ENCODE results near the gene ATP5IF1. TPM values are rescaled to one million over a fixed set of nuclear protein-coding genes. Genes with fewer than 3 reads are reported as not detected.

ATP5IF1 gene
- total and polyA plus RNA-seq, 10 of the 15 experiments (the other 5 are each of a cell fraction or from before 2014, with no cell fraction given), result 253 to 1,210 (median 418) TPM

DNA sequence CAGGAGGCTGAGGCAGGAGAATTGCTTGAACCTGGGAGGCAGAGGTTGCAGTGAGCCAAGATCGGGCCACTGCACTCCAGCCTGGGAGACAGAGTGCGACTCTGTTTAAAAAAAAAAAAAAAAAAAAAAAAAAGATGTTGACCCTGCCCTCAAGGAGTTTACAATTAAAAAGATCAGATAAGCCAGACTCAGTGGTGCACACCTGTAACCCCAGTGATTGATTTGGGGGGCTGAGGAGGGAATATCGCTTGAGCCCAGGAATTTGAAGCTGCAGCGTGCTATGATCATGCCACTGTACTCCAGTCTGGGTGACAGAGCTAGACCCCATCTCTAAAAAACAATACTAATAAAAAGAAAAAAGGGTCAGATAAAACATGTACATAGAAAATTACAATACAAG is 21.8 kb downstream of the ATP5IF1 start:
- in situ Hi-C loops (cut with MboI), result no loop called here
- no peak for ATAC-seq
- no peak overlapping the region for H3K9ac ChIP-seq (ENCODE audit: control insufficient read depth, insufficient read depth, low read length)
- peaks cover 24% of the 10 kb centered on the region for H3K79me2 ChIP-seq (ENCODE audit: control insufficient read depth, insufficient read depth, low read length)
- H4K20me1 ChIP-seq (ENCODE audit: control insufficient read depth, insufficient read depth), result 0 out of 2 replicates have a peak, but pooled peaks cover 4% of the 10 kb centered on the region
- intact Hi-C loops (cut with micrococcal nuclease; ENCODE audit: unreplicated experiment), result no loop called here
- no peaks in the 10 kb centered on the region for H3K27me3 ChIP-seq (replicated peaks in 1 of 2; ENCODE audit: control insufficient read depth in 2 of 2, insufficient read depth in 2 of 2, low read length in 1 of 2)
- H3K9me3 ChIP-seq (replicated peaks; ENCODE audit: control insufficient read depth, insufficient read depth, low read length), result no peaks in the 10 kb centered on the region
- H3K27ac ChIP-seq (ENCODE audit: control insufficient read depth, insufficient read depth), result no peak overlapping the region
- ChIA-PET SMC1A (ENCODE audit: uncharacterized antibody, unreplicated experiment) (interaction anchor here (1.0 to 2.1 kb wide), 3 partner anchors 9 to 619 kb away, joined by 4 to 24 read pairs (median 5); no protein-coding TSS in a partner anchor), POLR2A (interaction anchor here (0.6 to 6.5 kb wide), 4 partner anchors 9 to 324 kb away, joined by 3 to 51 read pairs (median 5); partner anchors contain the start of gene ATP5IF1), CTCF (interaction anchor here (0.7 to 3.2 kb wide), 4 partner anchors 9 to 102 kb away, joined by 4 to 33 read pairs (median 4); no protein-coding TSS in a partner anchor), RAD21 (ENCODE audit: unreplicated experiment) (interaction anchor here (0.7 to 4.4 kb wide), 3 partner anchors 9 to 348 kb away, joined by 3 to 28 read pairs (median 6); no protein-coding TSS in a partner anchor)
- no peak overlapping the region for H3K4me3 ChIP-seq
- FAIRE-seq, result no peak
- no peak overlapping the region for H3K4me2 ChIP-seq (ENCODE audit: control insufficient read depth, insufficient read depth)
- WGBS (ENCODE audit: insufficient coverage, insufficient replicate concordance, low lambda C conversion rate, missing lambda C conversion rate), result 72% methylated on average over 3 of the region's 4 CpGs
- TF ChIP-seq YY1 (IDR thresholded peaks at IDR 0.05; ENCODE audit: low read depth, low read length) (no peak), ZZZ3 (IDR thresholded peaks at IDR 0.05; ENCODE audit: control insufficient read depth, insufficient read length, low read depth) (no peak), NRF1 (conservative IDR thresholded peaks at IDR 0.05; ENCODE audit: low read depth, low read length) (no peak), ZNF384 (IDR thresholded peaks at IDR 0.05; ENCODE audit: borderline replicate concordance, low read depth, low read length) (no peak), SMARCA5 (IDR thresholded peaks at IDR 0.05) (no peak), MYC (IDR thresholded peaks at IDR 0.05; ENCODE audit: insufficient read depth, insufficient read length, insufficient replicate concordance, low read length, severe bottlenecking) (no peak)
- TF ChIP-seq, protein P1, sequence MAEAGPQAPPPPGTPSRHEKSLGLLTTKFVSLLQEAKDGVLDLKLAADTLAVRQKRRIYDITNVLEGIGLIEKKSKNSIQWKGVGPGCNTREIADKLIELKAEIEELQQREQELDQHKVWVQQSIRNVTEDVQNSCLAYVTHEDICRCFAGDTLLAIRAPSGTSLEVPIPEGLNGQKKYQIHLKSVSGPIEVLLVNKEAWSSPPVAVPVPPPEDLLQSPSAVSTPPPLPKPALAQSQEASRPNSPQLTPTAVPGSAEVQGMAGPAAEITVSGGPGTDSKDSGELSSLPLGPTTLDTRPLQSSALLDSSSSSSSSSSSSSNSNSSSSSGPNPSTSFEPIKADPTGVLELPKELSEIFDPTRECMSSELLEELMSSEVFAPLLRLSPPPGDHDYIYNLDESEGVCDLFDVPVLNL (IDR thresholded peaks at IDR 0.05; ENCODE audit: low read depth, low read length), result no peak
- TF ChIP-seq, protein P2, sequence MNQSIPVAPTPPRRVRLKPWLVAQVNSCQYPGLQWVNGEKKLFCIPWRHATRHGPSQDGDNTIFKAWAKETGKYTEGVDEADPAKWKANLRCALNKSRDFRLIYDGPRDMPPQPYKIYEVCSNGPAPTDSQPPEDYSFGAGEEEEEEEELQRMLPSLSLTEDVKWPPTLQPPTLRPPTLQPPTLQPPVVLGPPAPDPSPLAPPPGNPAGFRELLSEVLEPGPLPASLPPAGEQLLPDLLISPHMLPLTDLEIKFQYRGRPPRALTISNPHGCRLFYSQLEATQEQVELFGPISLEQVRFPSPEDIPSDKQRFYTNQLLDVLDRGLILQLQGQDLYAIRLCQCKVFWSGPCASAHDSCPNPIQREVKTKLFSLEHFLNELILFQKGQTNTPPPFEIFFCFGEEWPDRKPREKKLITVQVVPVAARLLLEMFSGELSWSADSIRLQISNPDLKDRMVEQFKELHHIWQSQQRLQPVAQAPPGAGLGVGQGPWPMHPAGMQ (IDR thresholded peaks at IDR 0.05; ENCODE audit: borderline replicate concordance), result no peak
- TF ChIP-seq, protein P3, sequence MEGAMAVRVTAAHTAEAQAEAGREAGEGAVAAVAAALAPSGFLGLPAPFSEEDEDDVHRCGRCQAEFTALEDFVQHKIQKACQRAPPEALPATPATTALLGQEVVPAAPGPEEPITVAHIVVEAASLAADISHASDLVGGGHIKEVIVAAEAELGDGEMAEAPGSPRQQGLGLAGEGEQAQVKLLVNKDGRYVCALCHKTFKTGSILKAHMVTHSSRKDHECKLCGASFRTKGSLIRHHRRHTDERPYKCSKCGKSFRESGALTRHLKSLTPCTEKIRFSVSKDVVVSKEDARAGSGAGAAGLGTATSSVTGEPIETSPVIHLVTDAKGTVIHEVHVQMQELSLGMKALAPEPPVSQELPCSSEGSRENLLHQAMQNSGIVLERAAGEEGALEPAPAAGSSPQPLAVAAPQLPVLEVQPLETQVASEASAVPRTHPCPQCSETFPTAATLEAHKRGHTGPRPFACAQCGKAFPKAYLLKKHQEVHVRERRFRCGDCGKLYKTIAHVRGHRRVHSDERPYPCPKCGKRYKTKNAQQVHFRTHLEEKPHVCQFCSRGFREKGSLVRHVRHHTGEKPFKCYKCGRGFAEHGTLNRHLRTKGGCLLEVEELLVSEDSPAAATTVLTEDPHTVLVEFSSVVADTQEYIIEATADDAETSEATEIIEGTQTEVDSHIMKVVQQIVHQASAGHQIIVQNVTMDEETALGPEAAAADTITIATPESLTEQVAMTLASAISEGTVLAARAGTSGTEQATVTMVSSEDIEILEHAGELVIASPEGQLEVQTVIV (IDR thresholded peaks at IDR 0.05; ENCODE audit: borderline replicate concordance, partially characterized antibody), result no peak
- TF ChIP-seq, protein P4, sequence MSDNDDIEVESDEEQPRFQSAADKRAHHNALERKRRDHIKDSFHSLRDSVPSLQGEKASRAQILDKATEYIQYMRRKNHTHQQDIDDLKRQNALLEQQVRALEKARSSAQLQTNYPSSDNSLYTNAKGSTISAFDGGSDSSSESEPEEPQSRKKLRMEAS (IDR thresholded peaks at IDR 0.05; ENCODE audit: low read depth, low read length), result no peak
- peaks cover 5% of the 10 kb centered on the region for H3K4me1 ChIP-seq (ENCODE audit: control insufficient read depth, insufficient read depth, low read length)
- no peaks in the 10 kb centered on the region for H3K36me3 ChIP-seq (ENCODE audit: control insufficient read depth in 2 of 2, insufficient read depth in 2 of 2, low read length in 1 of 2)
- BruUV-seq (replicated peaks), result no TSS peak
- no peak for DNase-seq (ENCODE audit: low read depth, low spot score)
- H2AFZ ChIP-seq (ENCODE audit: control insufficient read depth, low read depth, low read length), result no peak overlapping the region
